ENCODE measurements around the gene SEMA6C.
A peak's percentile ranks its signal among the peaks of the same experiment; 100 is the strongest.
"Not testable (repeated sequence)": the region's sequence is repeated elsewhere in the genome, so short reads cannot be mapped to it uniquely, and the experiment has no call there.

SEMA6C gene, protein sequence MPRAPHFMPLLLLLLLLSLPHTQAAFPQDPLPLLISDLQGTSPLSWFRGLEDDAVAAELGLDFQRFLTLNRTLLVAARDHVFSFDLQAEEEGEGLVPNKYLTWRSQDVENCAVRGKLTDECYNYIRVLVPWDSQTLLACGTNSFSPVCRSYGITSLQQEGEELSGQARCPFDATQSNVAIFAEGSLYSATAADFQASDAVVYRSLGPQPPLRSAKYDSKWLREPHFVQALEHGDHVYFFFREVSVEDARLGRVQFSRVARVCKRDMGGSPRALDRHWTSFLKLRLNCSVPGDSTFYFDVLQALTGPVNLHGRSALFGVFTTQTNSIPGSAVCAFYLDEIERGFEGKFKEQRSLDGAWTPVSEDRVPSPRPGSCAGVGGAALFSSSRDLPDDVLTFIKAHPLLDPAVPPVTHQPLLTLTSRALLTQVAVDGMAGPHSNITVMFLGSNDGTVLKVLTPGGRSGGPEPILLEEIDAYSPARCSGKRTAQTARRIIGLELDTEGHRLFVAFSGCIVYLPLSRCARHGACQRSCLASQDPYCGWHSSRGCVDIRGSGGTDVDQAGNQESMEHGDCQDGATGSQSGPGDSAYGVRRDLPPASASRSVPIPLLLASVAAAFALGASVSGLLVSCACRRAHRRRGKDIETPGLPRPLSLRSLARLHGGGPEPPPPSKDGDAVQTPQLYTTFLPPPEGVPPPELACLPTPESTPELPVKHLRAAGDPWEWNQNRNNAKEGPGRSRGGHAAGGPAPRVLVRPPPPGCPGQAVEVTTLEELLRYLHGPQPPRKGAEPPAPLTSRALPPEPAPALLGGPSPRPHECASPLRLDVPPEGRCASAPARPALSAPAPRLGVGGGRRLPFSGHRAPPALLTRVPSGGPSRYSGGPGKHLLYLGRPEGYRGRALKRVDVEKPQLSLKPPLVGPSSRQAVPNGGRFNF

DNA sequence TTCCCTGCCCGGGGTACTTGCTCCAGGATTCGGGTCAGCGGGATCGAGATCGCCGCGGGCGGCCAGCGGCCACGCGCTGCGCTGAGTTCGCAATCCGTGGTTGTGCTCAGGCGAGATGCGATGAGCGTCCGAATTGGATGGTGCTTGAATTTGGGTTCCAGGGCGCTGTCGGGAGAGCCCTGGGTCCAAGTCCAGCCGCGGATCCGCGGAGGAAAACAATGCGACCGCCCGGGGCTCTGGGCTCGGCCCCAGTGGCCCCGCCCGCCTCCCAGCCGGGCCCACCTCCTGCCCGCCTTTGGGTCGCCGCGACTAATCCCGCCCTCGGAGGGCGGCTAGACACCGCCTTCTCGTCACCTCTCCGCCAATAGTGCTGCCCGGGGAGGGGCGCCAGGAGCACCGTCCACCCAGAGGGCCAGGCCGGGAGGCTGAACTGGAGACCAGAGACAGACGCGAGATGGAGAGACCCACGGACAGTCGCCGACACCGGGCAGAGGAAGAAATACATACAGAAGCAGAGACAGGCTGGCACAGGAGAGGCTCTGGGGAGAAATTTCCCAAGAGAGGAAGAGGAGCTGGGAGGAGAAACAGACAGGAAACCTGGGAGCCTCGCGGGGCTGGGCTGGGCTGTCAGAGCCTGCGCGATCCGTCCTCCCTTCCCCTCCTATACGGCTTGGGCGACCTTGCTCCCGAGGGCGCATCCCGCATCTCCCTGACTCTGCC lies at the start of gene SEMA6C:
SEMA6C (minus strand) TSS at position 220 of the 720 bp plus-strand sequence. CDS start 4,010 bp downstream, outside the sequence.
- DNase-seq (ENCODE audit: low read depth, low spot score), result no peak
- no peaks in the 10 kb centered on the region for H3K9me3 ChIP-seq (ENCODE audit: low read depth, low read length)
- no peak within 1 kb of the TSS for H3K27ac ChIP-seq
- H3K36me3 ChIP-seq (ENCODE audit: insufficient read depth, low read length), result no peaks in the 10 kb centered on the region
- TF ChIP-seq FOXP2 (optimal IDR thresholded peaks at IDR 0.05; ENCODE audit: control extremely low read depth, extremely low read length, insufficient read depth), result no peak
- TF ChIP-seq POLR2AphosphoS5 (IDR thresholded peaks at IDR 0.05; ENCODE audit: borderline replicate concordance, low read depth, low read length), result peak; percentile 35; the same call in 1 of the 2 replicates
- H3K9ac ChIP-seq (ENCODE audit: insufficient read length), result peak within 1 kb of the TSS; percentile 87
- H3K4me3 ChIP-seq, result peak within 1 kb of the TSS; percentile 93

- H3K4me3 ChIP-seq; H3K9me3 ChIP-seq (ENCODE audit: low read depth, low read length); H3K27ac ChIP-seq; DNase-seq (ENCODE audit: low read depth, low spot score); H3K9ac ChIP-seq (ENCODE audit: insufficient read length); H3K36me3 ChIP-seq (ENCODE audit: insufficient read depth, low read length): not testable (repeated sequence)
Observed at GRCh38 chr1:151194894-151195594, 48.6 kb upstream of the SEMA6C start.

GRCh38 chr1:151193856-151194255 lies 47.4 kb upstream of the SEMA6C start:
- H3K9me3 ChIP-seq (ENCODE audit: low read depth, low read length), result no peaks in the 10 kb centered on the region
- DNase-seq (ENCODE audit: low read depth, low spot score), result no peak
- no peak overlapping the region for H3K4me3 ChIP-seq
- H3K27ac ChIP-seq, result no peak overlapping the region
- no peak overlapping the region for H3K9ac ChIP-seq (ENCODE audit: insufficient read length)
- TF ChIP-seq EZH2 (IDR thresholded peaks at IDR 0.05) (no peak), POLR2AphosphoS5 (IDR thresholded peaks at IDR 0.05; ENCODE audit: borderline replicate concordance, low read depth, low read length) (no peak), FOXP2 (optimal IDR thresholded peaks at IDR 0.05; ENCODE audit: control extremely low read depth, extremely low read length, insufficient read depth) (no peak)
- H3K36me3 ChIP-seq (ENCODE audit: insufficient read depth, low read length), result no peaks in the 10 kb centered on the region

- no peak overlapping the region for H3K4me3 ChIP-seq
- TF ChIP-seq EZH2 (IDR thresholded peaks at IDR 0.05) (no peak), FOXP2 (optimal IDR thresholded peaks at IDR 0.05; ENCODE audit: control extremely low read depth, extremely low read length, insufficient read depth) (no peak), POLR2AphosphoS5 (IDR thresholded peaks at IDR 0.05; ENCODE audit: borderline replicate concordance, low read depth, low read length) (no peak)
- no peaks in the 10 kb centered on the region for H3K36me3 ChIP-seq (ENCODE audit: insufficient read depth, low read length)
- no peak overlapping the region for H3K27ac ChIP-seq
- H3K9me3 ChIP-seq (ENCODE audit: low read depth, low read length), result no peaks in the 10 kb centered on the region
- DNase-seq (ENCODE audit: low read depth, low spot score), result no peak
- H3K9ac ChIP-seq (ENCODE audit: insufficient read length), result no peak overlapping the region
Observed at GRCh38 chr1:151193304-151193703, 46.9 kb upstream of the SEMA6C start.

DNA sequence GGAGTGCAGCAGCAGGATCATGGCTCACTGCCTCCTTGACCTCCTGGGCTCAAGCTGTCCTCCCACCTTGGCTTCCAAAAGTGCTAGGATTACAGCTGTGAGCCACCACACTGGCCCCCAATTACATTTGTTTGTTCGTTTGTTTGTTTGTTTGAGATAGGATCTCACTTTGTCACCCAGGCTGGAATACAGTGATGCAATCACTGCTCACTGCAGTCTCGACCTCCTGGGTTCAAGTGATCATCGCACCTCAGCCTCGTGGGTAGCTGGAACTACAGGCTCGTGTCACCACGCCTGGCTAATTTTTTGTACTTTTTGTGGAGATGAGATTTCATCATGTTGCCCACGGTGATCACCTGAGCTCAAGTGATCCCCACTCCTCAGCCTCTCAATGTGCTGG lies 45.6 kb upstream of the SEMA6C start:
- H3K36me3 ChIP-seq (ENCODE audit: insufficient read depth, low read length), result no peaks in the 10 kb centered on the region
- no peaks in the 10 kb centered on the region for H3K9me3 ChIP-seq (ENCODE audit: low read depth, low read length)
- no peak overlapping the region for H3K9ac ChIP-seq (ENCODE audit: insufficient read length)
- H3K27ac ChIP-seq, result no peak overlapping the region
- TF ChIP-seq EZH2 (IDR thresholded peaks at IDR 0.05) (no peak), POLR2AphosphoS5 (IDR thresholded peaks at IDR 0.05; ENCODE audit: borderline replicate concordance, low read depth, low read length) (no peak), FOXP2 (optimal IDR thresholded peaks at IDR 0.05; ENCODE audit: control extremely low read depth, extremely low read length, insufficient read depth) (no peak)
- H3K4me3 ChIP-seq, result no peak overlapping the region
- DNase-seq (ENCODE audit: low read depth, low spot score), result no peak

GRCh38 chr1:151189637-151190445 lies 43.4 kb upstream of the SEMA6C start, which contains the start of gene VPS72:
VPS72 (minus strand) TSS chr1:151190197; CDS start chr1:151190121, 76 bp downstream.
- peak within 1 kb of the TSS; percentile 93 for H3K4me3 ChIP-seq
- H3K9me3 ChIP-seq (ENCODE audit: low read depth, low read length), result no peaks in the 10 kb centered on the region
- peaks cover 13% of the 10 kb centered on the region for H3K36me3 ChIP-seq (ENCODE audit: insufficient read depth, low read length)
- TF ChIP-seq EZH2 (IDR thresholded peaks at IDR 0.05), result no peak
- peak; percentile 48 for TF ChIP-seq FOXP2 (optimal IDR thresholded peaks at IDR 0.05; ENCODE audit: control extremely low read depth, extremely low read length, insufficient read depth)
- TF ChIP-seq POLR2AphosphoS5 (IDR thresholded peaks at IDR 0.05; ENCODE audit: borderline replicate concordance, low read depth, low read length), result peak; percentile 95
- peak within 1 kb of the TSS; percentile 91 for H3K27ac ChIP-seq
- DNase-seq (ENCODE audit: low read depth, low spot score), result no peak
- peak within 1 kb of the TSS; percentile 93 for H3K9ac ChIP-seq (ENCODE audit: insufficient read length)

GRCh38 chr1:151188667-151189066 lies 42.2 kb upstream of the SEMA6C start:
- Histone ChIP-seq H3K4me3 (peak overlapping the region; percentile 93), H3K36me3 (ENCODE audit: insufficient read depth, low read length) (peaks cover 23% of the 10 kb centered on the region), H3K9ac (ENCODE audit: insufficient read length) (peak overlapping the region; percentile 93)
- H3K27ac ChIP-seq; DNase-seq (ENCODE audit: low read depth, low spot score); H3K9me3 ChIP-seq (ENCODE audit: low read depth, low read length): not testable (repeated sequence)
